SU-DHL-6 (cell line): ENCODE data around the gene POLR3B.

Experiments used
- H2AFZ ChIP-seq: fragments of 200-600 bp; sonication (generic); 2 replicates; pipeline ENCODE4 v1.6.1; 2014; ENCODE audit warnings: low read depth, mild to moderate bottlenecking, moderate library complexity, mixed read lengths, antibody characterized with exemption, low read length; ENCODE audit not compliant: severe bottlenecking
- H3F3A ChIP-seq: fragments of 200-600 bp; shearing (Covaris generic); 2 replicates; pipeline ENCODE4 v1.6.0; 2016; ENCODE audit warnings: antibody characterized with exemption, mild to moderate bottlenecking; ENCODE audit not compliant: insufficient read depth
- H3K27ac ChIP-seq: fragments of 200-600 bp; sonication (generic); 2 replicates; pipeline ENCODE4 v1.5.1; 2016; ENCODE audit warnings: low read depth, mild to moderate bottlenecking, low read length, moderate library complexity, mixed read lengths
- H3K27me3 ChIP-seq: fragments of 200-600 bp; sonication (generic), shearing (Covaris generic); 2 replicates; pipeline ENCODE4 v1.6.0; 2014; ENCODE audit warnings: mild to moderate bottlenecking, low read length
- H3K36me3 ChIP-seq: fragments of 200-600 bp; sonication (generic); 2 replicates; pipeline ENCODE4 v1.6.1; 2014; ENCODE audit warnings: mild to moderate bottlenecking, low read length, mixed read lengths
- H3K4me2 ChIP-seq: fragments of 300-600, 200-600 bp; shearing (Covaris generic), sonication (generic); 2 replicates; pipeline ENCODE4 v1.6.0; 2014; ENCODE audit warnings: low read length, low read depth, mild to moderate bottlenecking; ENCODE audit not compliant: poor library complexity, severe bottlenecking
- H3K4me3 ChIP-seq: fragments of 200-600 bp; sonication (generic); 2 replicates; pipeline ENCODE4 v1.5.1; 2014; ENCODE audit warnings: antibody characterized with exemption, low read length, mild to moderate bottlenecking, mixed read lengths; ENCODE audit not compliant: insufficient read depth, poor library complexity, severe bottlenecking
- H3K79me2 ChIP-seq: fragments of 200-600 bp; sonication (generic); 2 replicates; pipeline ENCODE4 v1.6.1; 2014; ENCODE audit warnings: mild to moderate bottlenecking, low read length, moderate library complexity; ENCODE audit not compliant: insufficient read depth
- H3K9ac ChIP-seq: fragments of 200-600 bp; sonication (generic); 2 replicates; pipeline ENCODE4 v1.7.0; 2014; ENCODE audit warnings: mild to moderate bottlenecking, low read length
- H3K9me2 ChIP-seq: fragments of 200-600 bp; sonication (generic); replicated peaks from 2 replicates; pipeline ENCODE4 v1.6.1; 2014; ENCODE audit warnings: low read length; ENCODE audit not compliant: insufficient read depth
- H3K9me3 ChIP-seq: fragments of 200-600 bp; sonication (generic); 2 replicates; pipeline ENCODE4 v1.6.1; 2014; ENCODE audit warnings: low read length, mixed read lengths; ENCODE audit not compliant: insufficient read depth
- H4K20me1 ChIP-seq: fragments of 200-600 bp; sonication (generic); 2 replicates; pipeline ENCODE4 v1.6.1; 2014; ENCODE audit warnings: low read depth, mild to moderate bottlenecking, antibody characterized with exemption, low read length, moderate library complexity, mixed read lengths
- EZH2phosphoT487 ChIP-seq: fragments of 200-600 bp; sonication (generic), shearing (Covaris generic); conservative IDR thresholded peaks from 2 replicates; pipeline ENCODE4 v1.6.1; 2018; ENCODE audit warnings: mild to moderate bottlenecking, antibody characterized with exemption, low read length, moderate library complexity, mixed read lengths
- TF ChIP-seq, protein P1 (sequence below): fragments of 200-600 bp; sonication (generic); IDR thresholded peaks from one replicate; pipeline ENCODE4 v1.5.1; 2017; ENCODE audit warnings: antibody characterized with exemption, mild to moderate bottlenecking, low read length, moderate library complexity; ENCODE audit not compliant: insufficient read depth, poor library complexity, severe bottlenecking

POLR3B gene

DNA sequence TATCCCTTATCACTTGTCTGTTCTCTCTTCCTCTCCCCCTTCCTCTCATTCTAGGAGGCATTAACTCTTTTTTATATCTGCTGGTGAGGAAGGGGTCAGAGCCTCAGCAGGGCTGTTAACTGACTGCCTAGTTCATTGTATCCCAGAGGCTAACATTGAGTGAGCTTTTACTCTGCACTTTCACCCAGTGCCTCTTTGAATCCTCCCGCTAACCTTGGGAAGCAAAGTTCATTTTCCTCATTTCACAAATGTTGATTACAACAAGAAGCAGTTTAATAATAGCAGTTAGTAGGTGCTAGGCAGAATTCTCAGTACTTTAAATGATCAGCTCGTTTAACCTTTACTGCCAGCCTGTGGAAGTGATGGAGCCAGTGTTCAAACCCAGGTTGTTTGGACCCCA, 75.5 kb downstream of the POLR3B start:
- Histone ChIP-seq H3K36me3 (peaks cover 6% of the 10 kb centered on the region; the same call in 1 of the 2 replicates), H3K27me3 (no peaks in the 10 kb centered on the region)

DNA sequence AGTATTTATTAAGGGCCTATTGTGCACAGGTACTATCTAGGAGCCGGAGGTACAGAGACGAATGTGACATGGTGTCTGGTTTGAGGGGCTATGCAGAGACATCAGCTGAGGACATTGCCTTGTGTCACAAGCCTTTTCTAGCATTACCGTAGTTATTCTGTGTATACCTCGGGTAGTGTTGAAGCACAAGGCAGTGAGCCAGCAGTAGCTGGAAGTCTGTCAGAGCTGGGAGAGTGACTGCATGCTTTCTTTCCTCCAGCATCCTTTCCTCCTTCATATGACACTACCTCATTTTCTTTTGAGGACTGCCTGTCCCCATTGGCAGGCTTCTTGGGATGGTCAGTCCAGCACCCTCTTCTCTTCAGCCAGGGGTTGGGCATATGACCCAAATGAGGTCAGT, 77.0 kb downstream of the POLR3B start:
- Histone ChIP-seq H3K9ac (no peak overlapping the region), H4K20me1 (no peaks in the 10 kb centered on the region), H2AFZ (no peak overlapping the region), H3K9me2 (no peaks in the 10 kb centered on the region), H3F3A (no peaks in the 10 kb centered on the region), H3K4me2 (no peak overlapping the region), H3K27me3 (no peaks in the 10 kb centered on the region), H3K4me3 (no peak overlapping the region), H3K79me2 (no peaks in the 10 kb centered on the region), H3K9me3 (no peaks in the 10 kb centered on the region), H3K27ac (no peak overlapping the region), H3K36me3 (peaks cover 12% of the 10 kb centered on the region; the same call in 1 of the 2 replicates)
- TF ChIP-seq EZH2phosphoT487 = no peak
- TF ChIP-seq, protein P1, sequence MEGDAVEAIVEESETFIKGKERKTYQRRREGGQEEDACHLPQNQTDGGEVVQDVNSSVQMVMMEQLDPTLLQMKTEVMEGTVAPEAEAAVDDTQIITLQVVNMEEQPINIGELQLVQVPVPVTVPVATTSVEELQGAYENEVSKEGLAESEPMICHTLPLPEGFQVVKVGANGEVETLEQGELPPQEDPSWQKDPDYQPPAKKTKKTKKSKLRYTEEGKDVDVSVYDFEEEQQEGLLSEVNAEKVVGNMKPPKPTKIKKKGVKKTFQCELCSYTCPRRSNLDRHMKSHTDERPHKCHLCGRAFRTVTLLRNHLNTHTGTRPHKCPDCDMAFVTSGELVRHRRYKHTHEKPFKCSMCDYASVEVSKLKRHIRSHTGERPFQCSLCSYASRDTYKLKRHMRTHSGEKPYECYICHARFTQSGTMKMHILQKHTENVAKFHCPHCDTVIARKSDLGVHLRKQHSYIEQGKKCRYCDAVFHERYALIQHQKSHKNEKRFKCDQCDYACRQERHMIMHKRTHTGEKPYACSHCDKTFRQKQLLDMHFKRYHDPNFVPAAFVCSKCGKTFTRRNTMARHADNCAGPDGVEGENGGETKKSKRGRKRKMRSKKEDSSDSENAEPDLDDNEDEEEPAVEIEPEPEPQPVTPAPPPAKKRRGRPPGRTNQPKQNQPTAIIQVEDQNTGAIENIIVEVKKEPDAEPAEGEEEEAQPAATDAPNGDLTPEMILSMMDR = no peak

More for the DNA sequence above, 75.5 kb downstream of the POLR3B start:
- TF ChIP-seq, protein P1 = no peak
- no peak for TF ChIP-seq EZH2phosphoT487
- Histone ChIP-seq H3K9me3 (no peaks in the 10 kb centered on the region), H3K9ac (no peak overlapping the region), H2AFZ (no peak overlapping the region), H3K79me2 (no peaks in the 10 kb centered on the region), H3K4me3 (no peak overlapping the region), H3K9me2 (no peaks in the 10 kb centered on the region), H3F3A (no peaks in the 10 kb centered on the region), H3K27ac (no peak overlapping the region), H4K20me1 (no peaks in the 10 kb centered on the region), H3K4me2 (no peak overlapping the region)

DNA sequence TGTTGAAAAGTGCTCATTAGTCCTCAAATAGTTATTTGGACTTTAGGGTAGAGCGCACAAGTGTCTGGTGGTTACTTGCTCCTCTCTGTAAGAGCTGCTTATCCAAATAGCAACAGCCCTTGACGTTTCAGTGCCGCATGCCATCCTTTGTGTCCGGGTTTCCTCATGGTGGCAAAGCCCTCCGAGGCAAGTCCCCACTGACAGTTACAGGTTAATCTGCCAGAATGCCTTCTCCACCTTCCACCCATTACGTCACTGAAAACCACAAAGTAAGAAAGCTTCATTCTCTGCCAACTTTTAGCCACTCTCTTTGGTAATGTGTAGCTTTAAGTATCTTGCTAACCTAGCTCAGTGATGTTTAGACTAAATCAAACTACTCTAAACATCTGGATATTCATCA, 78.6 kb downstream of the POLR3B start:
- Histone ChIP-seq H3K27me3 (no peaks in the 10 kb centered on the region), H4K20me1 (no peaks in the 10 kb centered on the region), H3K4me3 (no peak overlapping the region), H3K4me2 (no peak overlapping the region), H3K27ac (no peak overlapping the region), H3K9ac (no peak overlapping the region), H3K9me2 (no peaks in the 10 kb centered on the region), H3K36me3 (peaks cover 12% of the 10 kb centered on the region; the same call in 1 of the 2 replicates), H3F3A (no peaks in the 10 kb centered on the region), H3K79me2 (no peaks in the 10 kb centered on the region), H2AFZ (no peak overlapping the region), H3K9me3 (no peaks in the 10 kb centered on the region)
- TF ChIP-seq, protein P1 = no peak
- no peak for TF ChIP-seq EZH2phosphoT487
